AG09319 (cell line): Measurements from ENCODE around the gene PRR20C.

Experiments
- DNase-seq: peaks from one replicate; pipeline ENCODE4 v3.0.0-alpha.2; 2010; ENCODE audit warnings: low read depth; ENCODE audit errors: extremely low read depth
- TF ChIP-seq, protein P1 (sequence below): IDR thresholded peaks from 2 replicates; pipeline ENCODE4 v1.5.1; 2011; ENCODE audit warnings: low read depth, mild to moderate bottlenecking, inconsistent platforms, low read length, moderate library complexity

Gene PRR20C

DNA sequence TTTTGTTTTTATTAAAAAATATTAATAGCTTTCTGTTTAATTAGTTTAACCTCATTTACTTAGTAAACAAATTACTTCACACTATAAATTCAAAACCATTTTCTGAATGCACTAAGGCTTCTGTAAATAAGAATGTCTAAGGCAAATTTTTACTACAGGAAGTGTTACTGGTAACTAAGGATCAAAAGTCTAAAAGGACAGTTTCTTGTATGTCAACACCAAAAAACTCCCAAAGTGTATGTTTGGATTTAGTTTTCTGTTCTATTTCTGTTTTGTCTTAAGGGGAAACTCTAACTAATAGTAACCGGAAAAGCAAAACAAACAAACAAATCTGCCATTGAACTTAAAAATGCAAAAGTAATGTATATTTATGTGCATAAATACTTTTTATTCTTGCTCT is 37.8 kb downstream of the PRR20C start:
- DNase-seq = no peak
- TF ChIP-seq, protein P1, sequence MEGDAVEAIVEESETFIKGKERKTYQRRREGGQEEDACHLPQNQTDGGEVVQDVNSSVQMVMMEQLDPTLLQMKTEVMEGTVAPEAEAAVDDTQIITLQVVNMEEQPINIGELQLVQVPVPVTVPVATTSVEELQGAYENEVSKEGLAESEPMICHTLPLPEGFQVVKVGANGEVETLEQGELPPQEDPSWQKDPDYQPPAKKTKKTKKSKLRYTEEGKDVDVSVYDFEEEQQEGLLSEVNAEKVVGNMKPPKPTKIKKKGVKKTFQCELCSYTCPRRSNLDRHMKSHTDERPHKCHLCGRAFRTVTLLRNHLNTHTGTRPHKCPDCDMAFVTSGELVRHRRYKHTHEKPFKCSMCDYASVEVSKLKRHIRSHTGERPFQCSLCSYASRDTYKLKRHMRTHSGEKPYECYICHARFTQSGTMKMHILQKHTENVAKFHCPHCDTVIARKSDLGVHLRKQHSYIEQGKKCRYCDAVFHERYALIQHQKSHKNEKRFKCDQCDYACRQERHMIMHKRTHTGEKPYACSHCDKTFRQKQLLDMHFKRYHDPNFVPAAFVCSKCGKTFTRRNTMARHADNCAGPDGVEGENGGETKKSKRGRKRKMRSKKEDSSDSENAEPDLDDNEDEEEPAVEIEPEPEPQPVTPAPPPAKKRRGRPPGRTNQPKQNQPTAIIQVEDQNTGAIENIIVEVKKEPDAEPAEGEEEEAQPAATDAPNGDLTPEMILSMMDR = no peak
